Measurements from ENCODE around the gene INAFM2. TPM values are rescaled to one million over a fixed set of nuclear protein-coding genes. Genes with fewer than 3 reads are reported as not detected.
A peak's percentile ranks its signal among the peaks of the same experiment; 100 is the strongest.

Gene INAFM2
- total RNA-seq, result 1 to 10 TPM; 8.7 to 8.9 TPM

DNA sequence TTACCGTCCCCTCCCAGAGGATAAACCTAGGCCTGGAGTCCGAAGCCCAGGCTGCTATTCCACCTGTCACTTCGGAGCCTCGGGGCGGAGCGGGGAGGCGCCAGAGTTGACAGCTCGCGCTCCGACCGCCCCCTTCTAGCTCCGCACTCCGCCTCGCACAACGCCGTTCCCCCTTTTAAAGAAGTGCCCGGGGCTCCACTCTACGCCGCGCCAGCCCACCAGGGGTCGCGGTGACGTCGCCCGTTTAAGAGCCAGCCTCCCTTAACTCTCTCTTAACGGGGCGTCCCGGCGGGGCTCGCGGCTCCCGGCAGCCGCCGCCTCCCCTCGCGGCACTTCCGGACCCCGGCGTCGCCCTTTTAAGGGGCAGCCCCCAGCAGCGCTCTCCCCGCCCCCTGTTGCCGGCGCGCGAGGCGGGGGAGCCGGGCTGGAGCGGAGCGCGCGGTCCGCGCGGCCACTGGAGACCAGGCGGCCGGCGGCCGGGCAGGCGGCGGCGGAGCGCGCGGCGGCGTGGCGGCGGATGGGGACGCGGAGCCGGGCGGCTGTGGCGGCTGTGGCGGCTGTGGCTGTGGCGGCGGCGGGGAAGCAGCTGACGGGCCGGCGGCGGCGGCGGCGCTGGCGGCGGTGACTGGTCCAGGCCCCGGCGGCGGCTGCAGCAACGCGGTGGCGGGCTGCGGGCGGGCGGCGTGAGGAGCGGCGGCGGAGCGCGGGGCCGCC is at the start of gene INAFM2:
TSS of gene INAFM2 (plus strand) at position 454 of the 714 bp plus-strand sequence. CDS start 364 bp downstream, outside the sequence.
- H3K27me3 Mint-ChIP-seq, result peaks cover 11% of the 10 kb centered on the region
- peaks cover 34% of the 10 kb centered on the region for H3K4me1 Mint-ChIP-seq
- H3K4me3 Mint-ChIP-seq, result peak within 1 kb of the TSS; percentile 63
- H3K9me3 Mint-ChIP-seq, result no peaks in the 10 kb centered on the region
- POLR2A ChIA-PET, result interaction anchor here (0.8 to 4.3 kb wide), 8 partner anchors 10 to 75 kb away, joined by 3 to 44 read pairs (median 4); partner anchors contain the start of genes CCDC9B, KNSTRN and PLCB2
- DNase-seq, result peak; percentile 89
- CTCF ChIA-PET, result interaction anchor here (0.8 to 7.5 kb wide), 19 partner anchors 9 to 388 kb away, joined by 3 to 133 read pairs (median 4); partner anchors contain the start of genes ANKRD63, CCDC32, IVD and PLCB2
- peaks cover 6% of the 10 kb centered on the region for H3K36me3 Mint-ChIP-seq (ENCODE audit: low read depth)
- H3K27ac Mint-ChIP-seq, result no peak within 1 kb of the TSS

DNA sequence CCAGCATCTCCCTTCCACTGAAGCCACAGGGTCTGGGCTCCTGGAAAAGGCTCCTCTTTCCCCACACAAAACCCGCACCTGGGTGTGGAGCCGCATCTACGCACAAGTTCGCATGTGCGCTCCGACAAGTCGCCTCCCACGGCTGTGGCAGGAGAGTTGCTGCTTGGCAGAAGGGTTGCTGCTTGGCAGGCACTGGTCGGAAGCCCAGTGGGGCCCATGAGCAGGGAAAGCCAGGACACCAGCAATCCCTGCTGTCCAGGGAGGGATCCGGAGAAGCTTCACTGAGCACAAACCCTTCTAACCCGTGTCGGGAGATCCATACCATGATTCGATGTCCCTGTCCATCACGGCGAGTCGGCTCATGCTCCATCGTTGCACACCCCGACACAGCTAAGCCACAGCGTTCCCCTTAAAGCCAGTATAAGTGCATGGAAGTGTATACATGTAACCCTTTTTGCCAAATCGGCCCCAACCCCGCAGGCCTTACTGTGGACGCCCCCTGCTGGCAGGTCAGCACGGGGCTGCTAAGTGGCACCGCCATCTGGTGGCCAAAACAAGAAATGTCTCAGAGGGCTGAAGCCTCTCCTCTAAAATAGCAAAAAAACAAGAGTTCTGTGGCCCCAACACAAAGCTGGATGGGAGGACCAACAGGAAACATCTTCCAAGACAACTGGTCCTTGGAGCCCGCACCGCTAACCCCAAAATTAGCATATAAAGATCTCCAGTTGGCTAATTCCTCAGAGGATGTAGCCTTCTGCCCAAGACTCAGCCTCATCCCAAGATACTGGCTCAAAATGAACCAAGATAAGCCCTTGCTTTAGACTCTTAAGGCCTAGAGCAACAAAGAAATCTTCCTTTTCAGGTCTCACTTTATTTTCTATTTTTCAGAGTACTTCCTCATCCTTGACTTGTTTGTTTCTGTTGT is 48.9 kb upstream of the INAFM2 start:
- peaks cover 5% of the 10 kb centered on the region for H3K4me1 Mint-ChIP-seq
- no peak overlapping the region for H3K27ac Mint-ChIP-seq
- H3K9me3 Mint-ChIP-seq, result no peaks in the 10 kb centered on the region
- peaks cover 26% of the 10 kb centered on the region for H3K27me3 Mint-ChIP-seq
- peak; percentile 90 for DNase-seq
- ChIA-PET POLR2A (interaction anchor here (0.5 to 2.3 kb wide), 5 partner anchors 11 to 229 kb away, joined by 3 to 8 read pairs (median 3); partner anchors contain the start of gene PLCB2), CTCF (interaction anchor here (0.6 to 10.3 kb wide), 42 partner anchors 9 to 492 kb away, joined by 3 to 262 read pairs (median 4); partner anchors contain the start of genes ANKRD63, CCDC9B, FSIP1 and INAFM2)
- H3K36me3 Mint-ChIP-seq (ENCODE audit: low read depth), result no peaks in the 10 kb centered on the region
- H3K4me3 Mint-ChIP-seq, result no peak overlapping the region

DNA sequence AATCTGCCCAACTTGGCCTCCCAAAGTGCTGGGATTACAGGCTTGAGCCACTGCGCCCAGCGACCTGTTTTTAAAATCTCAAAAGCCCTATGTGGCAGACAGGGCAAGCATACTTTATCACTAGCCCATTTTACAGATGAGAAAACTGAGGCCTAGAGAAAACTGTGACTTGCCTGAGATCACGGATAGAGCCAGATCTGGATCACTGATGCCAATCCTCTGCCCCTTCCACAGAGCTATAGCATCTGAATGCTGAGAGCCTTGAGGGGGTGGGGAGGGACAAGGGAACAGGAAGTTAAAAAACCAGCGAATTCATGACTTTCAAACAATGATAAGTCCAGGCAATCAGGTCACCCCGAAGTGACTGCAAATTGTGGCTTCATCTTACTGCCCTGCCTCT is 48.0 kb upstream of the INAFM2 start:
- POLR2A ChIA-PET, result no interaction called here
- CTCF ChIA-PET, result interaction anchor here (1.0 to 10.3 kb wide), 14 partner anchors 12 to 488 kb away, joined by 3 to 262 read pairs (median 9); partner anchors contain the start of genes CCDC9B, PLCB2 and SRP14
- H3K4me1 Mint-ChIP-seq, result peaks cover 3% of the 10 kb centered on the region
- H3K36me3 Mint-ChIP-seq (ENCODE audit: low read depth), result no peaks in the 10 kb centered on the region
- no peak for DNase-seq
- no peaks in the 10 kb centered on the region for H3K9me3 Mint-ChIP-seq
- H3K27ac Mint-ChIP-seq, result no peak overlapping the region
- no peak overlapping the region for H3K4me3 Mint-ChIP-seq
- peaks cover 31% of the 10 kb centered on the region for H3K27me3 Mint-ChIP-seq

DNA sequence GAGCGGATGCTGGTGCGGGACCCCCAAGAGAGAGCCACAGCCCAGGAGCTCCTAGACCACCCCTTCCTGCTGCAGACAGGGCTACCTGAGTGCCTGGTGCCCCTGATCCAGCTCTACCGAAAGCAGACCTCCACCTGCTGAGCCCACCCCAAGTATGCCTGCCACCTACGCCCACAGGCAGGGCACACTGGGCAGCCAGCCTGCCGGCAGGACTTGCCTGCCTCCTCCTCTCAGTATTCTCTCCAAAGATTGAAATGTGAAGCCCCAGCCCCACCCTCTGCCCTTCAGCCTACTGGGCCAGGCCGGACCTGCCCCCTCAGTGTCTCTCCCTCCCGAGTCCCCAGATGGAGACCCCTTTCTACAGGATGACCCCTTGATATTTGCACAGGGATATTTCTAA is 47.5 kb upstream of the INAFM2 start:
- no peaks in the 10 kb centered on the region for H3K36me3 Mint-ChIP-seq (ENCODE audit: low read depth)
- no peak overlapping the region for H3K27ac Mint-ChIP-seq
- CTCF ChIA-PET, result interaction anchor here (1.2 to 10.3 kb wide), 10 partner anchors 12 to 489 kb away, joined by 3 to 262 read pairs (median 10); partner anchors contain the start of gene PLCB2
- DNase-seq, result no peak
- no peaks in the 10 kb centered on the region for H3K9me3 Mint-ChIP-seq
- POLR2A ChIA-PET, result interaction anchor here (1.0 kb wide), 1 partner anchor 229 kb away, joined by 4 read pairs; no protein-coding TSS in a partner anchor
- peaks cover 3% of the 10 kb centered on the region for H3K4me1 Mint-ChIP-seq
- peaks cover 35% of the 10 kb centered on the region for H3K27me3 Mint-ChIP-seq
- H3K4me3 Mint-ChIP-seq, result no peak overlapping the region

DNA sequence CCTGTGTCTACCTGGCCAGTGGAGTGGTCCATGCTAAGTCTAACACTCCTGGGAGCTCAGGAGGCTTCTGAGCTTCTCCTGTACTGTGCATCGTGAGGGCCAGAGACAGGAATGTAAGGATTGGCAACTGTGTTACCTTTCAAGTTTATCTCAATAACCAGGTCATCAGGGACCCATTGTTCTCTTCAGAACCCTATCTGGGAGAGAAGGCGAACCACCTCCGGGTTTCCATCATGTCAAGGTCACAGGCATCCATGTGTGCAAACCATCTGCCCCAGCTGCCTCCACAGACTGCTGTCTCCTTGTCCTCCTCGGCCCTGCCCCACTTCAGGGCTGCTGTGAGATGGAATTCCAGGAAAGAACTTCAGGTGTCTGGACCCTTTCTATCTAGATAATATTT is 46.6 kb upstream of the INAFM2 start:
- peaks cover 40% of the 10 kb centered on the region for H3K27me3 Mint-ChIP-seq
- no peak for DNase-seq
- no peaks in the 10 kb centered on the region for H3K9me3 Mint-ChIP-seq
- POLR2A ChIA-PET, result interaction anchor here (1.0 kb wide), 1 partner anchor 230 kb away, joined by 4 read pairs; no protein-coding TSS in a partner anchor
- H3K4me1 Mint-ChIP-seq, result peaks cover 3% of the 10 kb centered on the region
- CTCF ChIA-PET, result interaction anchor here (1.4 to 10.3 kb wide), 4 partner anchors 32 to 230 kb away, joined by 3 to 262 read pairs (median 122); partner anchors contain the start of gene PLCB2
- no peak overlapping the region for H3K27ac Mint-ChIP-seq
- no peak overlapping the region for H3K4me3 Mint-ChIP-seq
- H3K36me3 Mint-ChIP-seq (ENCODE audit: low read depth), result no peaks in the 10 kb centered on the region

DNA sequence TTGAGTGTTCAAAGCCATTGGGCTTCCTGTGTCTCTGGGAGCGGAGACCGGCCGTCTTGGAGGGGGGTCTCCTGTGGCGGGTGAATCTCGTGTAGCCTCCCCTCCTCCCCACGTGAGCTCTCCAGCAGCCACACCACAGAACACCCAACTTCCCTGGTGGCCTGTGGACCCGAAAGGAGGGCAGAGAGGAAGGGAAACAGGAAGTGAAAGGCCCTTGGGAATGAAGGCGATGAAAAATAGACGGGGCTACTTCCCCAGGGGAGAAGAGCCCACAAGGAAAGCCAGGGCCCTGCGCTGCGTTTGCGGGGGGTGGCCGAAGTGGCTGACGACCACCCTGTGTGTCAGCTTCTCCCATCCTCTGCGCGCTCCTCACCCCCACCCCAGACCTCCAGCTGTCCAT is 46.0 kb upstream of the INAFM2 start:
- H3K4me3 Mint-ChIP-seq, result no peak overlapping the region
- H3K4me1 Mint-ChIP-seq, result peaks cover 3% of the 10 kb centered on the region
- no peaks in the 10 kb centered on the region for H3K36me3 Mint-ChIP-seq (ENCODE audit: low read depth)
- H3K27me3 Mint-ChIP-seq, result peaks cover 40% of the 10 kb centered on the region
- H3K27ac Mint-ChIP-seq, result no peak overlapping the region
- CTCF ChIA-PET, result interaction anchor here (0.6 to 10.3 kb wide), 6 partner anchors 32 to 230 kb away, joined by 3 to 262 read pairs (median 64); partner anchors contain the start of genes CCDC9B and PLCB2
- DNase-seq, result no peak
- H3K9me3 Mint-ChIP-seq, result no peaks in the 10 kb centered on the region
- POLR2A ChIA-PET, result interaction anchor here (0.7 to 1.9 kb wide), 3 partner anchors 31 to 60 kb away, joined by 3 to 8 read pairs (median 4); partner anchors contain the start of gene PLCB2

DNA sequence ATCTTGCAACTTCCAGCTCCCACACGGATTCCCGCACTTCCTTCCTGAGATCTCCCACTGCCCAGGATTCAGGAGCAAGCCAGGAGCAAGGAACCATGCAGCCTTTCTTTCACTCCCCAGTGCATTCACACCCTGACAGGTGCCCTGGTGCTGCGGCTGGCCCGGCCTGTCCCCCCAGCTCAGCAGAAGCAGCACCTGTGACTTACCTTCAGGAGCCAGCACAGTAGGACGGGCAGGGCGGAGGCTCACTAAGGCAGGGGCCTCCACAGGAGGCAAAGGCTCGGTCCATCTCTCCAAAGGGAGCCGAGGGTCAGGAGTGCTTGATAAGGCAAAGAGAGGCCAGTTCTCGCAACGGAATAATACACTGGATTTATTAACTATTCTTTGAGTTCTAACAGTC is 45.5 kb upstream of the INAFM2 start:
- H3K4me3 Mint-ChIP-seq, result no peak overlapping the region

DNA sequence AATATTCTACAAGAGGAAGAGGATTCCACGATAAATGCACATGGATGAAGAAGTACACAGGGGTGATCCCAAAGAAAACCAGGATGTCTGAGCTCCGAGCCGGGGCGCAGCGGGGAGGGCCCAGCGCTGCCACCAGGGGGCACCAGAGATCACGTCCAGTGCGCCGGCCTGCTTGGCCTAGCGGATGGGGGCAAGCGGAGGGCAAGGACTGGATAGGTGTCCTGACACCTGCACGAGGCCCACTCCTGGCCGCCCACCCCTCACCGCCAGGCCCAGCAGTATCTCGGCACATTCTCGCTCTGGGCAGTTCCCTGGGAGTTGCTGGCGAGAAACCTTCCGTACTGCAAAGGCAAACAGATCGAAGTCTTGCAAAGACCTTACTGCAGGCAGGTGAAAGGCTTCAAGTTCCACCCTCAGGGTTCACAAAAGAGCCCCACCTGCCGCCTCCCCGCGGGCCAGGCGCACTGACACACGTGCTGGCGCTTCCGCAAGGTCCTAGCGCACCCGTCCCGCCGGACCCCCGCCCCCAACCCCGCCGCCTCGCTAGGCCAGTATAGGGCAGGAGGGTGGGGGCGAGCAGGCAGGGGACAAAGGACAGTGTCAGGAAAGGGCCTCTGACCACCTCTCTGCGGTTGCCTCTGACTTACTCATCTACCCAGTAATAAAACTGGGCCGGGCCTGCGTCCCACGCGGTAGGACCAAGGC is 43.9 kb upstream of the INAFM2 start:
- POLR2A ChIA-PET, result interaction anchor here (0.7 to 1.9 kb wide), 8 partner anchors 10 to 232 kb away, joined by 3 to 8 read pairs (median 3); partner anchors contain the start of gene PLCB2
- no peak overlapping the region for H3K27ac Mint-ChIP-seq
- no peaks in the 10 kb centered on the region for H3K36me3 Mint-ChIP-seq (ENCODE audit: low read depth)
- H3K27me3 Mint-ChIP-seq, result peaks cover 51% of the 10 kb centered on the region
- H3K9me3 Mint-ChIP-seq, result no peaks in the 10 kb centered on the region
- H3K4me1 Mint-ChIP-seq, result peaks cover 3% of the 10 kb centered on the region
- H3K4me3 Mint-ChIP-seq, result no peak overlapping the region
- CTCF ChIA-PET, result interaction anchor here (0.6 to 10.3 kb wide), 42 partner anchors 8 to 494 kb away, joined by 3 to 262 read pairs (median 4); partner anchors contain the start of genes CCDC9B, INAFM2, IVD and PLCB2
- peak; percentile 71 for DNase-seq

More for the DNA sequence above, 45.5 kb upstream of the INAFM2 start:
- H3K4me1 Mint-ChIP-seq, result peaks cover 3% of the 10 kb centered on the region
- no peaks in the 10 kb centered on the region for H3K9me3 Mint-ChIP-seq
- H3K27me3 Mint-ChIP-seq, result peaks cover 40% of the 10 kb centered on the region
- DNase-seq, result no peak
- H3K36me3 Mint-ChIP-seq (ENCODE audit: low read depth), result no peaks in the 10 kb centered on the region
- ChIA-PET CTCF (interaction anchor here (0.6 to 10.3 kb wide), 8 partner anchors 31 to 231 kb away, joined by 3 to 262 read pairs (median 8); partner anchors contain the start of genes CCDC9B, INAFM2 and PLCB2), POLR2A (interaction anchor here (0.7 to 1.9 kb wide), 5 partner anchors 11 to 76 kb away, joined by 3 to 8 read pairs (median 3); partner anchors contain the start of gene PLCB2)
- H3K27ac Mint-ChIP-seq, result no peak overlapping the region

DNA sequence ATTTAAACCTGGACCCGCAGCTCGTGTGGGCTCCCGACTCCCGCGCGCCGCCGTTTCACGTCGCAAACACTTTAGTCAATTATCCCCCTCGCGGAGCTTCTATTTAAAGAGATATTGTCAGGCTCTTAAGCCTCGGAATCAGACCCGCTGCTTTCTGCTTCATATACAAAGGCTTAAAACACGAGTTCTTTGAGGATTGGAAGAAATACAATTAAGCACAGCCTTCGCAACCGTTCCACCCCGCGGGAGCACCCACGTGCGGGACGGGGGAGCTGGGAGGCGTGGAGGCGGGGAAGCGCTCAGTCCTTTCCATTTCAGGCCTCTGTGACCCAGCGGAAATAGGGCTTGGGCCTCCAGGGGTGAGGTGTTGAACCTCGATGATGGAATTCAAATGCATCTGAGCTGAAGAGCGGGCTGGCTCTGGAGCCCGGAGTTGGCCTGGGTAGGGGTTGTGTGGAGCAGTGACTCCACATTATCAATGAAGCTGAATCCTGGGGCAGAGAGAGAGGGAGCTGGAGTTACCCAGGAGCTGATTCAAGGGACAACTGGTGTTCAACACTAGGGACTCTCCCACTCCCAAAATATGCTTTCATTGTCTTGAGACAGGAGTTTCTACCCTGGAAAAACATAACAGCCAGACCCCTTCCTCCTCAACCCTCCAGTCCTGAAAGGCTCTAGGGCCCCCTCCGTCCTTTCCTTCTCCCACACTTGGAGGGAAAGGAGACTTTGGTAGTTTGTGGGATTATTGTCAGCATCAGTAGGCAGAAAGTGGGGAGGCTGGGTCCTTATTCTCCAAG is 43.0 kb upstream of the INAFM2 start:
- Mint-ChIP-seq H3K36me3 (ENCODE audit: low read depth) (no peaks in the 10 kb centered on the region), H3K9me3 (no peaks in the 10 kb centered on the region), H3K27ac (no peak overlapping the region), H3K4me1 (peaks cover 2% of the 10 kb centered on the region), H3K27me3 (peaks cover 51% of the 10 kb centered on the region), H3K4me3 (no peak overlapping the region)
- ChIA-PET POLR2A (interaction anchor here (0.7 to 1.4 kb wide), 3 partner anchors 28 to 53 kb away, joined by 3 read pairs; partner anchors contain the start of gene PLCB2), CTCF (interaction anchor here (0.6 to 10.3 kb wide), 12 partner anchors 13 to 229 kb away, joined by 3 to 262 read pairs (median 5); partner anchors contain the start of genes CCDC9B and PLCB2)
- DNase-seq, result no peak

DNA sequence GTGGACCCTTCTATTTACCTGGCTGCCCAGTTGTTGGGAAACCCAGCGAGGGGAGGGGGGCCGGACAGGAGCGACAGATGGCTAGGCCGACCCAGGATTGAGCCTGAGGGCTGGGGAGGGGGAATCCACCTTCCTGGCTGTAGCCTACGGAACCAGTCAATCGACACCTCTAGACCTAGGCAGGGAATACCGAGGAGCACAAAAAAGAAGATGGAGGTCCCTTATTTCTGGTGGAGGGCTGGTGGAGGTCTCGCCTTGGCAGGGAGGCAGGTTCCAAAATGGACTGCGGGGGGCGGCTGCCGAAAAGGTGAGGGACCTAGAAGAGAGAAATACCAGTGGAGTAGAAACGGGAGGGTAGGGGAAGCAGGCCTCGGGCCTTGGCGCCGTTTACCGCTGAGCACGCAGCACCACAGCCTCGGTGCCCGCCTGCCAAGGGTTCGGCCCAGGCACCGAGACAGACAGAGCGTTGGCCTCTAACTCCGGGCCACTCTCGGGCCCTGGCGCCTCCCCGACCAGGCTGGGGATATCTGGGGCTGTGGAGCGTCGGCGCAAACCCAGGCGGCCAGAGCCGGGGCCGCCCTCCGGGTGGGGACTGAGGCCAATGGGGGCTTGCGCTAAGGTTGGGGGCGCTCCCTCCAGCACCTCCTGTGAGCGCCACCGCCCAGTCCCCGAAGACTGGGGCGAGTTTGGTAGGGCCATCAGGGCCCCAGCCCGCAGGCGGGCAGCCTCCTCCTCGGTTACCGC is 42.3 kb upstream of the INAFM2 start:
- Mint-ChIP-seq H3K27me3 (peaks cover 51% of the 10 kb centered on the region), H3K4me1 (peaks cover 2% of the 10 kb centered on the region), H3K36me3 (ENCODE audit: low read depth) (peaks cover 3% of the 10 kb centered on the region), H3K27ac (no peak overlapping the region), H3K4me3 (peak overlapping the region; percentile 38), H3K9me3 (no peaks in the 10 kb centered on the region)
- ChIA-PET POLR2A (interaction anchor here (1.3 to 1.4 kb wide), 2 partner anchors 31 to 52 kb away, joined by 3 read pairs; no protein-coding TSS in a partner anchor), CTCF (interaction anchor here (1.0 to 10.3 kb wide), 7 partner anchors 28 to 141 kb away, joined by 3 to 262 read pairs (median 20); partner anchors contain the start of genes CCDC9B and PLCB2)
- DNase-seq, result no peak
